ENCODE results near the gene CHRNA10. TPM values are rescaled to one million over a fixed set of nuclear protein-coding genes. Genes with fewer than 3 reads are reported as not detected.

The CHRNA10 gene
- total RNA-seq, 2 donors from 2014 or later, result 1.0 TPM; not detected in 1

GRCh38 chr11:3684129-3684818, 13.1 kb upstream of the CHRNA10 start:
- Histone ChIP-seq H3K9me3 (no peaks in the 10 kb centered on the region), H3K27ac (no peak overlapping the region), H3K4me3 (no peak overlapping the region), H3K27me3 (no peaks in the 10 kb centered on the region), H3K36me3 (peaks cover 91% of the 10 kb centered on the region), H3K4me1 (peaks cover 0 to 11% of the 10 kb centered on the region in 2 donors)
- no peak for DNase-seq (ENCODE audit: low spot score)
- no peak for TF ChIP-seq CTCF (IDR thresholded peaks at IDR 0.05)

GRCh38 chr11:3683039-3683438, 11.9 kb upstream of the CHRNA10 start:
- H3K36me3 ChIP-seq, result peaks cover 91% of the 10 kb centered on the region
- no peak for TF ChIP-seq CTCF (IDR thresholded peaks at IDR 0.05)
- no peak overlapping the region for H3K4me3 ChIP-seq
- DNase-seq (ENCODE audit: low spot score), result no peak
- H3K27ac ChIP-seq, result peak overlapping the region in 1 of 2 donors; percentile 33
- H3K9me3 ChIP-seq, result no peaks in the 10 kb centered on the region
- peaks cover 0 to 11% of the 10 kb centered on the region in 2 donors for H3K4me1 ChIP-seq
- no peaks in the 10 kb centered on the region for H3K27me3 ChIP-seq

GRCh38 chr11:3679077-3679476, 7.9 kb upstream of the CHRNA10 start:
- Histone ChIP-seq H3K9me3 (no peaks in the 10 kb centered on the region), H3K27ac (no peak overlapping the region), H3K4me3 (no peak overlapping the region), H3K27me3 (no peaks in the 10 kb centered on the region), H3K36me3 (peaks cover 97% of the 10 kb centered on the region), H3K4me1 (peaks cover 0 to 11% of the 10 kb centered on the region in 2 donors)
- DNase-seq (ENCODE audit: low spot score), result no peak
- no peak for TF ChIP-seq CTCF (IDR thresholded peaks at IDR 0.05)

- no peak for TF ChIP-seq CTCF (IDR thresholded peaks at IDR 0.05)
- Histone ChIP-seq H3K9me3 (no peaks in the 10 kb centered on the region), H3K4me3 (no peak overlapping the region), H3K4me1 (no peaks in the 10 kb centered on the region), H3K27ac (no peak overlapping the region), H3K27me3 (no peaks in the 10 kb centered on the region), H3K36me3 (peaks cover 88% of the 10 kb centered on the region)
- no peak for DNase-seq (ENCODE audit: low spot score)
Measured at GRCh38 chr11:3675971-3676370, 4.8 kb upstream of the CHRNA10 start.

- H3K36me3 ChIP-seq, result peaks cover 71% of the 10 kb centered on the region
- H3K4me3 ChIP-seq, result no peak overlapping the region
- H3K9me3 ChIP-seq, result no peaks in the 10 kb centered on the region
- no peak for TF ChIP-seq CTCF (IDR thresholded peaks at IDR 0.05)
- DNase-seq (ENCODE audit: low spot score), result no peak
- no peak overlapping the region for H3K27ac ChIP-seq
- H3K4me1 ChIP-seq, result peaks cover 0 to 6% of the 10 kb centered on the region in 2 donors
- H3K27me3 ChIP-seq, result no peaks in the 10 kb centered on the region
Measured at GRCh38 chr11:3674189-3674588, 3.0 kb upstream of the CHRNA10 start.

GRCh38 chr11:3669742-3670183, 1.4 kb downstream of the CHRNA10 start:
- no peak for DNase-seq (ENCODE audit: low spot score)

More at GRCh38 chr11:3669742-3670183, 1.4 kb downstream of the CHRNA10 start:
- Histone ChIP-seq H3K4me1 (peaks cover 0 to 10% of the 10 kb centered on the region in 2 donors), H3K27ac (no peak overlapping the region), H3K9me3 (no peaks in the 10 kb centered on the region), H3K4me3 (no peak overlapping the region), H3K27me3 (no peaks in the 10 kb centered on the region), H3K36me3 (peaks cover 44% of the 10 kb centered on the region)
- TF ChIP-seq CTCF (IDR thresholded peaks at IDR 0.05), result no peak

All from right atrium auricular region (tissue), 2 donors.